ENCODE data around the gene FRMD4A. TPM values are rescaled to one million over a fixed set of nuclear protein-coding genes. Genes with fewer than 3 reads are reported as not detected.
A peak's percentile ranks its signal among the peaks of the same experiment; 100 is the strongest.

FRMD4A gene
- total and polyA plus RNA-seq, 10 of the 15 experiments (the other 5 are each of a cell fraction or from before 2014, with no cell fraction given): 17.8 to 75.2 (median 39.1) TPM

DNA sequence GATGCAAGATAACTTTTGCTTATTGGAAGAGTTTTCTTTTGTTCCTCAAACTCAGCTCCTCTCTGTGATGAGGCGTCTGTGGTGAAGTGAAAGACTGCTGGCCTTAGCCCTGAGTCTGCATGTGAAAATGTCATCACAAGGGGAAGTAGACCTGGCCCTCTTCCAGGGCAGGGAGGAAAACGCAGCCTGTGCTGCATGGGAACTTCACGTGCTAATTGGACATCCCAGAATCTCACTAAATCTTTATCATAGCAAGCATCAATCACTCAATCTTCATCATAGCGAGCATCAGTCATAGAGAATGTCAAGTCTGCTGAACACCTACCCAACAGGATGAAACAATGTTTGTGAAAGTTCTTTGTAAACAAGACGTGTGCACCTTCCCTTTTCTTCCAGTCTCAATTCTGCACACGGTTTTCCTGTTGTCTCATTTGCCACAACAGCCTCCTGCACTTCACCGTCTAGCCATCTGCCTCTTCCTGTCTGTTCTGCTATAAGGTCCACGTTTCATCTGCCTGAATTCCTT lies 314.6 kb downstream of the FRMD4A start (continued):
- TF ChIP-seq, protein P1, sequence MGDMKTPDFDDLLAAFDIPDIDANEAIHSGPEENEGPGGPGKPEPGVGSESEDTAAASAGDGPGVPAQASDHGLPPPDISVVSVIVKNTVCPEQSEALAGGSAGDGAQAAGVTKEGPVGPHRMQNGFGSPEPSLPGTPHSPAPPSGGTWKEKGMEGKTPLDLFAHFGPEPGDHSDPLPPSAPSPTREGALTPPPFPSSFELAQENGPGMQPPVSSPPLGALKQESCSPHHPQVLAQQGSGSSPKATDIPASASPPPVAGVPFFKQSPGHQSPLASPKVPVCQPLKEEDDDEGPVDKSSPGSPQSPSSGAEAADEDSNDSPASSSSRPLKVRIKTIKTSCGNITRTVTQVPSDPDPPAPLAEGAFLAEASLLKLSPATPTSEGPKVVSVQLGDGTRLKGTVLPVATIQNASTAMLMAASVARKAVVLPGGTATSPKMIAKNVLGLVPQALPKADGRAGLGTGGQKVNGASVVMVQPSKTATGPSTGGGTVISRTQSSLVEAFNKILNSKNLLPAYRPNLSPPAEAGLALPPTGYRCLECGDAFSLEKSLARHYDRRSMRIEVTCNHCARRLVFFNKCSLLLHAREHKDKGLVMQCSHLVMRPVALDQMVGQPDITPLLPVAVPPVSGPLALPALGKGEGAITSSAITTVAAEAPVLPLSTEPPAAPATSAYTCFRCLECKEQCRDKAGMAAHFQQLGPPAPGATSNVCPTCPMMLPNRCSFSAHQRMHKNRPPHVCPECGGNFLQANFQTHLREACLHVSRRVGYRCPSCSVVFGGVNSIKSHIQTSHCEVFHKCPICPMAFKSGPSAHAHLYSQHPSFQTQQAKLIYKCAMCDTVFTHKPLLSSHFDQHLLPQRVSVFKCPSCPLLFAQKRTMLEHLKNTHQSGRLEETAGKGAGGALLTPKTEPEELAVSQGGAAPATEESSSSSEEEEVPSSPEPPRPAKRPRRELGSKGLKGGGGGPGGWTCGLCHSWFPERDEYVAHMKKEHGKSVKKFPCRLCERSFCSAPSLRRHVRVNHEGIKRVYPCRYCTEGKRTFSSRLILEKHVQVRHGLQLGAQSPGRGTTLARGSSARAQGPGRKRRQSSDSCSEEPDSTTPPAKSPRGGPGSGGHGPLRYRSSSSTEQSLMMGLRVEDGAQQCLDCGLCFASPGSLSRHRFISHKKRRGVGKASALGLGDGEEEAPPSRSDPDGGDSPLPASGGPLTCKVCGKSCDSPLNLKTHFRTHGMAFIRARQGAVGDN (IDR thresholded peaks at IDR 0.05): peak; percentile 74
- TF ChIP-seq ZNF384 (IDR thresholded peaks at IDR 0.05; ENCODE audit: borderline replicate concordance, low read depth, low read length): no peak
- TF ChIP-seq HDGF (IDR thresholded peaks at IDR 0.05): no peak
- no peak for TF ChIP-seq RFX5 (IDR thresholded peaks at IDR 0.05; ENCODE audit: low read depth, low read length)
- TF ChIP-seq FOXK2 (IDR thresholded peaks at IDR 0.05): no peak
- no peak for TF ChIP-seq KAT2A (conservative IDR thresholded peaks at IDR 0.05; ENCODE audit: control insufficient read depth, low read depth, low read length)
- TF ChIP-seq, protein P2, sequence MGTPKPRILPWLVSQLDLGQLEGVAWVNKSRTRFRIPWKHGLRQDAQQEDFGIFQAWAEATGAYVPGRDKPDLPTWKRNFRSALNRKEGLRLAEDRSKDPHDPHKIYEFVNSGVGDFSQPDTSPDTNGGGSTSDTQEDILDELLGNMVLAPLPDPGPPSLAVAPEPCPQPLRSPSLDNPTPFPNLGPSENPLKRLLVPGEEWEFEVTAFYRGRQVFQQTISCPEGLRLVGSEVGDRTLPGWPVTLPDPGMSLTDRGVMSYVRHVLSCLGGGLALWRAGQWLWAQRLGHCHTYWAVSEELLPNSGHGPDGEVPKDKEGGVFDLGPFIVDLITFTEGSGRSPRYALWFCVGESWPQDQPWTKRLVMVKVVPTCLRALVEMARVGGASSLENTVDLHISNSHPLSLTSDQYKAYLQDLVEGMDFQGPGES (IDR thresholded peaks at IDR 0.05): no peak
- TF ChIP-seq MXI1 (IDR thresholded peaks at IDR 0.05; ENCODE audit: low read depth, low read length): no peak
- no peak for TF ChIP-seq STAT3 (IDR thresholded peaks at IDR 0.05; ENCODE audit: low read depth, low read length)
- no peak for TF ChIP-seq SMAD5 (IDR thresholded peaks at IDR 0.05; ENCODE audit: low read depth)
- no peak for TF ChIP-seq ZBED1 (IDR thresholded peaks at IDR 0.05; ENCODE audit: borderline replicate concordance)
- TF ChIP-seq MTA3 (IDR thresholded peaks at IDR 0.05; ENCODE audit: borderline replicate concordance, low read length): no peak
- TF ChIP-seq, protein P3, sequence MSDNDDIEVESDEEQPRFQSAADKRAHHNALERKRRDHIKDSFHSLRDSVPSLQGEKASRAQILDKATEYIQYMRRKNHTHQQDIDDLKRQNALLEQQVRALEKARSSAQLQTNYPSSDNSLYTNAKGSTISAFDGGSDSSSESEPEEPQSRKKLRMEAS (IDR thresholded peaks at IDR 0.05; ENCODE audit: low read depth, low read length): no peak
- no peak for TF ChIP-seq JUND (IDR thresholded peaks at IDR 0.05; ENCODE audit: low read depth, low read length)
- no peak for TF ChIP-seq NRF1 (conservative IDR thresholded peaks at IDR 0.05; ENCODE audit: low read depth, low read length)
- no peak for TF ChIP-seq ASH2L (IDR thresholded peaks at IDR 0.05; ENCODE audit: borderline replicate concordance, low read depth)
- no peak for TF ChIP-seq NR2F1 (conservative IDR thresholded peaks at IDR 0.05)
- peak; percentile 57; the same call in 1 of the 2 replicates for TF ChIP-seq TCF12 (IDR thresholded peaks at IDR 0.05; ENCODE audit: low read depth, low read length)
- peak; percentile 22 for TF ChIP-seq MEF2B (IDR thresholded peaks at IDR 0.05; ENCODE audit: partially characterized antibody, poor library complexity, severe bottlenecking)
- TF ChIP-seq TAF1 (IDR thresholded peaks at IDR 0.05; ENCODE audit: borderline replicate concordance, low read depth, low read length): no peak
- no peak for TF ChIP-seq CBFB (IDR thresholded peaks at IDR 0.05; ENCODE audit: low read depth)

All from GM12878 (cell line).